Measurements from ENCODE around the gene CYP1A1. TPM values are rescaled to one million over a fixed set of nuclear protein-coding genes. Genes with fewer than 3 reads are reported as not detected.
A peak's percentile ranks its signal among the peaks of the same experiment; 100 is the strongest.

Gene CYP1A1
- total and polyA plus RNA-seq, 2 of the 13 experiments (the other 11 are each of a cell fraction or from before 2014, with no cell fraction given) = 7.9 to 8.0 TPM

DNA sequence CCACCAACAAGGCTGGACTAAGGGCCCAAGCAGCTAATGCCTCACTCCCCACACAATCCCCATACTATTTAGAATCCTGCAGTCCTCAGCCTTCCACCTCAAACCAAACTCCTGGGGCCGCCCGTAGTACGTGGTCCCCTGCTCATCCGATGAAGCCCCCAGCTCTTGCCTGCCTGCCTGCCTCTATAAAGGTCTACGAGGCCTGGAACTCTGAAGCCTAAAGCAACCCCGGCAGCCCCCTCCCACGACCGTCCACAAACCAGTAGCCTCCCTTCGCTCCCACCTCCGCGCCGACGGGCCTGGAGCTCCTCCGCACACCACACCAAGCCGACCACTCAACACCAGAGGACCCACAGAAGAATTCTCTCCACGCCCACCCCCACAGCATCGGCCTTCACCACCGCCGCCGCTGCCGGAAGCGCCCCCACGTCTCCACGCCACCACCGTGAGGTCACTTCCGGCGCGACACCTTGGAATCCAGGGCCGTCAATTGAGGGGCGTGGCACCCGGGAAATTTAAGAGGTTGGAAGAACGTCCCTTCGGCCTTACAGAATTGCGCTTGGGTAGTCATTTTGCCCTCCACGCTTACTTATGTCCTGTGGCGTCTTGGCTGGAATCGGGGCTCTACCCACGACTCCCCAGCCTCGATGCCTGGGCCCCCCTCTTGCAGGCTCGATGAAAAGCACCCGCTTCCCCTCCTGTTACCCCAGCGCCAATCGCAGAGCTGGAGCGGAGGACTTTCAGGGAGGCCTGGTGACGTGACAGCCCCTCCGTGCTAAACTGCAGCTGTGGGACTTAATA is 29.5 kb downstream of the CYP1A1 start, which contains the start of gene EDC3 (continued):
- TF ChIP-seq SRY (CRISPR knock-in tag; IDR thresholded peaks at IDR 0.05) (0 out of 2 replicates have a peak, but pooled peaks have one; percentile 55), HNRNPUL1 (IDR thresholded peaks at IDR 0.05; ENCODE audit: low read depth, low read length) (no peak), BORCS8-MEF2B (CRISPR knock-in tag; IDR thresholded peaks at IDR 0.05) (peak; percentile 66), ZNF274 (CRISPR knock-in tag; IDR thresholded peaks at IDR 0.05) (peak; percentile 81; the same call in 1 of the 2 replicates), MIXL1 (CRISPR knock-in tag; IDR thresholded peaks at IDR 0.05) (peak; percentile 50; the same call in 1 of the 2 replicates), JUNB (CRISPR knock-in tag; IDR thresholded peaks at IDR 0.05; ENCODE audit: borderline replicate concordance) (0 out of 2 replicates have a peak, but pooled peaks have one; percentile 36), RFXAP (CRISPR knock-in tag; IDR thresholded peaks at IDR 0.05; ENCODE audit: borderline replicate concordance) (peak; percentile 53), ZNF792 (CRISPR knock-in tag; IDR thresholded peaks at IDR 0.05) (no peak; the same call in 1 of the 2 replicates), KDM5B (CRISPR knock-in tag; IDR thresholded peaks at IDR 0.05; ENCODE audit: borderline replicate concordance) (peak; percentile 76; the same call in 1 of the 2 replicates), NFYC (CRISPR knock-in tag; IDR thresholded peaks at IDR 0.05) (peak; percentile 41), ZNF205 (CRISPR knock-in tag; IDR thresholded peaks at IDR 0.05) (0 out of 2 replicates have a peak, but pooled peaks have one; percentile 43), MED1 (CRISPR knock-in tag; IDR thresholded peaks at IDR 0.05) (peak; percentile 47), GLI4 (CRISPR knock-in tag; IDR thresholded peaks at IDR 0.05; ENCODE audit: borderline replicate concordance) (peak; percentile 70), ATAD3A (CRISPR knock-in tag; IDR thresholded peaks at IDR 0.05) (no peak), ZNF24 (IDR thresholded peaks at IDR 0.05) (no peak), SIX1 (CRISPR knock-in tag; IDR thresholded peaks at IDR 0.05; ENCODE audit: borderline replicate concordance) (peak; percentile 20; the same call in 1 of the 2 replicates), KLF16 (CRISPR knock-in tag; IDR thresholded peaks at IDR 0.05) (peak; percentile 97 to 100), NCOR1 (IDR thresholded peaks at IDR 0.05; ENCODE audit: borderline replicate concordance, low read length) (peak; percentile 24; the same call in 1 of the 2 replicates), ZBTB38 (CRISPR knock-in tag; IDR thresholded peaks at IDR 0.05) (peak; percentile 55; the same call in 1 of the 2 replicates), BRD4 (CRISPR knock-in tag; IDR thresholded peaks at IDR 0.05) (peak; percentile 53; the same call in 1 of the 2 replicates)
- TF ChIP-seq, protein P1, sequence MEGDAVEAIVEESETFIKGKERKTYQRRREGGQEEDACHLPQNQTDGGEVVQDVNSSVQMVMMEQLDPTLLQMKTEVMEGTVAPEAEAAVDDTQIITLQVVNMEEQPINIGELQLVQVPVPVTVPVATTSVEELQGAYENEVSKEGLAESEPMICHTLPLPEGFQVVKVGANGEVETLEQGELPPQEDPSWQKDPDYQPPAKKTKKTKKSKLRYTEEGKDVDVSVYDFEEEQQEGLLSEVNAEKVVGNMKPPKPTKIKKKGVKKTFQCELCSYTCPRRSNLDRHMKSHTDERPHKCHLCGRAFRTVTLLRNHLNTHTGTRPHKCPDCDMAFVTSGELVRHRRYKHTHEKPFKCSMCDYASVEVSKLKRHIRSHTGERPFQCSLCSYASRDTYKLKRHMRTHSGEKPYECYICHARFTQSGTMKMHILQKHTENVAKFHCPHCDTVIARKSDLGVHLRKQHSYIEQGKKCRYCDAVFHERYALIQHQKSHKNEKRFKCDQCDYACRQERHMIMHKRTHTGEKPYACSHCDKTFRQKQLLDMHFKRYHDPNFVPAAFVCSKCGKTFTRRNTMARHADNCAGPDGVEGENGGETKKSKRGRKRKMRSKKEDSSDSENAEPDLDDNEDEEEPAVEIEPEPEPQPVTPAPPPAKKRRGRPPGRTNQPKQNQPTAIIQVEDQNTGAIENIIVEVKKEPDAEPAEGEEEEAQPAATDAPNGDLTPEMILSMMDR (CRISPR knock-in tag; IDR thresholded peaks at IDR 0.05) = peak; percentile 8; the same call in 1 of the 2 replicates
- TF ChIP-seq, protein P2, sequence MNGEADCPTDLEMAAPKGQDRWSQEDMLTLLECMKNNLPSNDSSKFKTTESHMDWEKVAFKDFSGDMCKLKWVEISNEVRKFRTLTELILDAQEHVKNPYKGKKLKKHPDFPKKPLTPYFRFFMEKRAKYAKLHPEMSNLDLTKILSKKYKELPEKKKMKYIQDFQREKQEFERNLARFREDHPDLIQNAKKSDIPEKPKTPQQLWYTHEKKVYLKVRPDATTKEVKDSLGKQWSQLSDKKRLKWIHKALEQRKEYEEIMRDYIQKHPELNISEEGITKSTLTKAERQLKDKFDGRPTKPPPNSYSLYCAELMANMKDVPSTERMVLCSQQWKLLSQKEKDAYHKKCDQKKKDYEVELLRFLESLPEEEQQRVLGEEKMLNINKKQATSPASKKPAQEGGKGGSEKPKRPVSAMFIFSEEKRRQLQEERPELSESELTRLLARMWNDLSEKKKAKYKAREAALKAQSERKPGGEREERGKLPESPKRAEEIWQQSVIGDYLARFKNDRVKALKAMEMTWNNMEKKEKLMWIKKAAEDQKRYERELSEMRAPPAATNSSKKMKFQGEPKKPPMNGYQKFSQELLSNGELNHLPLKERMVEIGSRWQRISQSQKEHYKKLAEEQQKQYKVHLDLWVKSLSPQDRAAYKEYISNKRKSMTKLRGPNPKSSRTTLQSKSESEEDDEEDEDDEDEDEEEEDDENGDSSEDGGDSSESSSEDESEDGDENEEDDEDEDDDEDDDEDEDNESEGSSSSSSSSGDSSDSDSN (CRISPR knock-in tag; IDR thresholded peaks at IDR 0.05) = peak; percentile 56; the same call in 1 of the 2 replicates
- TF ChIP-seq, protein P3, sequence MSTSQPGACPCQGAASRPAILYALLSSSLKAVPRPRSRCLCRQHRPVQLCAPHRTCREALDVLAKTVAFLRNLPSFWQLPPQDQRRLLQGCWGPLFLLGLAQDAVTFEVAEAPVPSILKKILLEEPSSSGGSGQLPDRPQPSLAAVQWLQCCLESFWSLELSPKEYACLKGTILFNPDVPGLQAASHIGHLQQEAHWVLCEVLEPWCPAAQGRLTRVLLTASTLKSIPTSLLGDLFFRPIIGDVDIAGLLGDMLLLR (CRISPR knock-in tag; IDR thresholded peaks at IDR 0.05) = 0 out of 2 replicates have a peak, but pooled peaks have one; percentile 16
- TF ChIP-seq, protein P4, sequence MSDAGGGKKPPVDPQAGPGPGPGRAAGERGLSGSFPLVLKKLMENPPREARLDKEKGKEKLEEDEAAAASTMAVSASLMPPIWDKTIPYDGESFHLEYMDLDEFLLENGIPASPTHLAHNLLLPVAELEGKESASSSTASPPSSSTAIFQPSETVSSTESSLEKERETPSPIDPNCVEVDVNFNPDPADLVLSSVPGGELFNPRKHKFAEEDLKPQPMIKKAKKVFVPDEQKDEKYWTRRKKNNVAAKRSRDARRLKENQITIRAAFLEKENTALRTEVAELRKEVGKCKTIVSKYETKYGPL (CRISPR knock-in tag; IDR thresholded peaks at IDR 0.05) = 0 out of 2 replicates have a peak, but pooled peaks have one; percentile 18
- TF ChIP-seq, protein P5, sequence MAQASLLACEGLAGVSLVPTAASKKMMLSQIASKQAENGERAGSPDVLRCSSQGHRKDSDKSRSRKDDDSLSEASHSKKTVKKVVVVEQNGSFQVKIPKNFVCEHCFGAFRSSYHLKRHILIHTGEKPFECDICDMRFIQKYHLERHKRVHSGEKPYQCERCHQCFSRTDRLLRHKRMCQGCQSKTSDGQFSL (CRISPR knock-in tag; IDR thresholded peaks at IDR 0.05) = peak; percentile 61; the same call in 1 of the 2 replicates
